HPDE6-E6E7 (cell line): Measurements from ENCODE around the gene ASIC1.
"Not testable (repeated sequence)": the region's sequence is repeated elsewhere in the genome, so short reads cannot be mapped to it uniquely, and the experiment has no call there.

ENCODE experiments used
- DNase-seq: peaks from one replicate; pipeline ENCODE4 v3.0.0; 2011; ENCODE audit warnings: missing footprints; ENCODE audit errors: extremely low spot score

Gene ASIC1

GRCh38 chr12:50057000-50057841 lies at the start of gene ASIC1:
Gene ASIC1 (plus strand): TSS chr12:50057596. CDS start chr12:50058767, 1,171 bp downstream.
- peak; percentile 63 for DNase-seq

GRCh38 chr12:50013361-50014147 lies 43.8 kb upstream of the ASIC1 start:
- DNase-seq = no peak

- no peak for DNase-seq
Measured at GRCh38 chr12:50014342-50014741, 43.1 kb upstream of the ASIC1 start.

GRCh38 chr12:50016501-50017475 lies 40.6 kb upstream of the ASIC1 start:
- DNase-seq = no peak

GRCh38 chr12:50017641-50018040 lies 39.8 kb upstream of the ASIC1 start:
- DNase-seq = no peak

GRCh38 chr12:50018154-50018553 lies 39.2 kb upstream of the ASIC1 start:
- no peak for DNase-seq

- no peak for DNase-seq
Measured at GRCh38 chr12:50018968-50019367, 38.4 kb upstream of the ASIC1 start.

- DNase-seq = no peak
Measured at GRCh38 chr12:50019524-50019923, 37.9 kb upstream of the ASIC1 start.

GRCh38 chr12:50021031-50021430 lies 36.4 kb upstream of the ASIC1 start:
- no peak for DNase-seq

- DNase-seq = no peak
Measured at GRCh38 chr12:50022903-50023302, 34.5 kb upstream of the ASIC1 start.

- no peak for DNase-seq
Measured at GRCh38 chr12:50024227-50024626, 33.2 kb upstream of the ASIC1 start.

- peak; percentile 23 for DNase-seq
Measured at GRCh38 chr12:50024805-50025186, 32.6 kb upstream of the ASIC1 start.

- DNase-seq = peak; percentile 98
Measured at GRCh38 chr12:50025187-50026059, 32.0 kb upstream of the ASIC1 start, which contains the start of gene RACGAP1. Gene RACGAP1 (minus strand): TSS chr12:50025494. CDS start chr12:50016715, 8,779 bp downstream.

GRCh38 chr12:50026691-50027090 lies 30.7 kb upstream of the ASIC1 start:
- no peak for DNase-seq

GRCh38 chr12:50030449-50030848 lies 26.9 kb upstream of the ASIC1 start:
- DNase-seq = not testable (repeated sequence)

- DNase-seq = no peak
Measured at GRCh38 chr12:50032515-50032853, 24.9 kb upstream of the ASIC1 start.

- no peak for DNase-seq
Measured at GRCh38 chr12:50032854-50033581, 24.4 kb upstream of the ASIC1 start.

GRCh38 chr12:50038336-50038735 lies 19.1 kb upstream of the ASIC1 start:
- no peak for DNase-seq

- peak; percentile 68 for DNase-seq
Measured at GRCh38 chr12:50039151-50039835, 18.1 kb upstream of the ASIC1 start.
